GM19463 (cell line): Measurements from ENCODE around the gene YIPF2.
A peak's percentile ranks its signal among the peaks of the same experiment; 100 is the strongest.
"Not testable (repeated sequence)": the region's sequence is repeated elsewhere in the genome, so short reads cannot be mapped to it uniquely, and the experiment has no call there.

Experiments used
- ATAC-seq: cut with Tn5 transposase; IDR thresholded peaks from one replicate; pipeline ENCODE4 v1.9.1; 2021; ENCODE audit warnings: mild to moderate bottlenecking, moderate library complexity; ENCODE audit not compliant: unreplicated experiment

Gene YIPF2

DNA sequence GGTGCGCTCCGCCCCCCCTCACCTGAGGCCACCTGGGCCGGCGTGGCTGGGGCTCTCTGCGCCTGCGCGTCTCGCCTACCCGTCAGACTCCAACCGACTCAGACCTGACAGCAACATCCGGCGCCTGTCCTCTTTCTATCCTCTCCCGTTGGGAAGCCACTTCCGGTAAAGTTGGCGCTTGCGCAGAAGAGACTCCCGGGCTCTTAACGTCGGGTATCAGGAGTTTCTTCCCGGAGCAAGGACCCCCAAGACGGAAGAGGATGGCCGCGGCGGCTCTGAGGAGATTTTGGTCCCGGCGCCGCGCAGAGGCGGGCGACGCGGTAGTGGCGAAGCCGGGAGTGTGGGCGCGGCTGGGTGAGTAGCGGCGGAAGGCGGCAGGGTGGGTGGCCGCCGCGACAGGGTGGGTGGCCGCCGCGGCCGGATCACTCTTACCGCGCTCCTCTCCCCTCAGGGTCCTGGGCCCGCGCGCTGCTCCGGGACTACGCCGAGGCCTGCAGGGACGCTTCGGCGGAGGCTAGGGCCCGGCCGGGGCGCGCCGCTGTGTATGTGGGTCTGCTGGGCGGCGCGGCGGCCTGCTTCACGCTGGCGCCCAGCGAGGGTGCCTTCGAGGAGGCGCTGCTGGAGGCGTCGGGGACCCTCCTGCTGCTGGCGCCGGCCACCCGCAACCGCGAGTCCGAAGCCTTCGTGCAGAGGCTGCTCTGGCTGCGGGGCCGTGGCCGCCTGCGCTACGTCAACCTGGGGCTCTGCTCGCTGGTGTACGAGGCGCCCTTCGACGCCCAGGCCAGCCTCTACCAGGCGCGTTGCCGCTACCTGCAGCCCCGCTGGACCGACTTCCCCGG, at the start of gene YIPF2, which contains the start of gene TIMM29:
YIPF2 (minus strand) TSS at position 77 of the 839 bp plus-strand sequence. CDS start 229 bp downstream, outside the sequence.
TIMM29 (plus strand) TSS at position 249 of the 839 bp plus-strand sequence; CDS start at position 261, 12 bp downstream.
- peak; percentile 84 for ATAC-seq

GRCh38 chr19:10977742-10978092, 49.3 kb upstream of the YIPF2 start:
- no peak for ATAC-seq

DNA sequence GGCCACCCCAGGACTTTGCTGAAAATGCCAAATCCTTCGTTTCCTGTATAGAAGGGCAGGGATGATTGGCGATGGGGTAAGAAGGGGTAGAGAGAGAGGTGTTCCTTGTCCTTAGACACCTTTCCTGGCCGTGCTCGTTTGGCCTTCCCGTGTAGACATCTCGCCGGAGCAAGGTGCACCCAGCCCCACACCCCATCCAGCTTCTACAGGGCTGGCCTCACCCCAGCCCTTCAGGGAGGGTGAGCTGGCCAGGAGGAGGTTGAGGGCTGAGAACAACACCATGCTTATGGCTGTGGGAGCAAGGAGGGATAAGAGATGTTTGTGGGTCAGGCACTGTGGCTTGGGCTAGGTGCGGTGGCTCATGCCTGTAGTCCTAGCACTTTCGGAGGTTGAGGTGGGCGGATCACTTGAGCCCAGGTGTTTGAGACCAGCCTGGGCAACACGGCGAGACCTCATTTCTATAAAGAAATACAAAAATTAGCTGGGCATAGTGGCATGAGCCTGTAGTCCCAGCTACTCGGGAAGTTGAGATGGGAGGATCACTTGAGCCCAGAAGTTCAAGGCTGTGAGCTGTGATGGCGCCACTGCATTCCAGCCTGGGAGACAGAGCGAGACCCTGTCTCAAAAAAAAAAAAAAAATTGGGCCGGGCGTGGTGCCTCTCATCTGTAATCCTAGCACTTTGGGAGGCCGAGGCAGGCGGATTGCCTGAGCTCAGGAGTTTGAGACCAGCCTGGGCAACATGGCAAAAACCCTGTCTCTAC, 47.9 kb upstream of the YIPF2 start:
- no peak for ATAC-seq

GRCh38 chr19:10975374-10976130, 47.1 kb upstream of the YIPF2 start:
- ATAC-seq: no peak

GRCh38 chr19:10971107-10971726, 42.8 kb upstream of the YIPF2 start:
- ATAC-seq: no peak

- ATAC-seq: no peak
Observed at GRCh38 chr19:10968527-10969135, 40.2 kb upstream of the YIPF2 start.

DNA sequence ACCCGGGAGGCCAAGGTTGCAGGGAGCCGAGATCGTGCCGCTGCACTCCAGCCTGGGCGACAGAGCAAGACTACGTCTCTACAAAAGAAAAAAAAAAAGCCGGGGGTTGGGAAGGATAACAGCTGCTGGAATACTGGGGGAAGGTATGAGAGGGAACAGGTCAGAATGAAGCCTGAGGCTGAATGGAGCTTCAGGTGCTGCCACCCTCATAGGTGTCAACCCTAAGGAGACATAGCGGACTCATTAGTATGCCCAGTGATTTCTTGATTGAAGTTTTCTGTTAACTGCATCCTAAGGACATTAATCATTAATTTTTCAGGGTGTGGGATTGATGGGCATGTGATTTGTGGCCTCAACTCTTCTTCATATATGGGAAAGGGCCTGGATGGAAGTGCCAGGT, 38.4 kb upstream of the YIPF2 start:
- ATAC-seq: no peak

- no peak for ATAC-seq
Observed at GRCh38 chr19:10965398-10965797, 37.0 kb upstream of the YIPF2 start.

DNA sequence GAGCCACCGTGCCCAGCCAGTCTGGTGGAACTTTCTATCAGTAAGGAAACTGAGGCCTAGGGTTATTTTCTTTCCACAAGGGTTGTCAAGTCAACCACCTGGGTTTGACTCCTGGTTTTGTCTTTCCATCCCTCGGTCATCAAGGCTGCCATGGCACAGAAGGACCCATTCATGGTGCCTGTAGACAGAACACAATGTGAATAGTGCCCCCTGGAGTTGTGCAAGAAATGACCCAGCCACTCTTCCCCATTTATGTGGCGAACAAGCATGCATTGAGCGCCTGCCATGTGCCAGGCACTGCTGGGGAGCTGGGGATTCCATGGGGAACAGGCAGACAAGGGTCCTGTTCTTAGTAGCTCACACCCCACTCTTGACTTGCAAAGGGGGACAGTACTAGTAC, 36.5 kb upstream of the YIPF2 start:
- no peak for ATAC-seq

GRCh38 chr19:10963865-10964264, 35.4 kb upstream of the YIPF2 start:
- ATAC-seq: no peak

DNA sequence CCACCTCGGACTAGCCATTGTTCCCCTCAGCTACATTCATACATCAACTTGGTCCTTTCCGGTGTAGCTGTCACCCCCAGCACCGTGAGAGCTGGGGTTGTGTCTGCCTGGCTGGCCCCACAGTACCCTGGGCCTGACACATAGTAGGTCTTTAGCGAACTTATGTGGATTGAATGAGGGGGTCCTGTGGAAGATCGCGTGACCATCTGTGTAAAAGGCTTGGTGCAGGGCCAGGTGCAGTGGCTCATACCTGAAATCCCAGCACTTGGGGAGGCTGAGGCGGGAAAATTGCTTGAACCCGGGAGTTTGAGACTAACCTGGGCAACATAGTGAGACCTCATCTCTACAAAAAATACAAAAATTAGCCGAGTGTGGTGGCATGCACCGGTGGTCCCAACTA, 34.4 kb upstream of the YIPF2 start:
- no peak for ATAC-seq

- ATAC-seq: peak; percentile 34
Observed at GRCh38 chr19:10961073-10961860, 32.8 kb upstream of the YIPF2 start.

- ATAC-seq: peak; percentile 71
Observed at GRCh38 chr19:10960314-10961072, 32.1 kb upstream of the YIPF2 start, which contains the start of gene SMARCA4. TSS of gene SMARCA4 (plus strand) at chr19:10961030. CDS start at chr19:10984152, 23,122 bp downstream.

DNA sequence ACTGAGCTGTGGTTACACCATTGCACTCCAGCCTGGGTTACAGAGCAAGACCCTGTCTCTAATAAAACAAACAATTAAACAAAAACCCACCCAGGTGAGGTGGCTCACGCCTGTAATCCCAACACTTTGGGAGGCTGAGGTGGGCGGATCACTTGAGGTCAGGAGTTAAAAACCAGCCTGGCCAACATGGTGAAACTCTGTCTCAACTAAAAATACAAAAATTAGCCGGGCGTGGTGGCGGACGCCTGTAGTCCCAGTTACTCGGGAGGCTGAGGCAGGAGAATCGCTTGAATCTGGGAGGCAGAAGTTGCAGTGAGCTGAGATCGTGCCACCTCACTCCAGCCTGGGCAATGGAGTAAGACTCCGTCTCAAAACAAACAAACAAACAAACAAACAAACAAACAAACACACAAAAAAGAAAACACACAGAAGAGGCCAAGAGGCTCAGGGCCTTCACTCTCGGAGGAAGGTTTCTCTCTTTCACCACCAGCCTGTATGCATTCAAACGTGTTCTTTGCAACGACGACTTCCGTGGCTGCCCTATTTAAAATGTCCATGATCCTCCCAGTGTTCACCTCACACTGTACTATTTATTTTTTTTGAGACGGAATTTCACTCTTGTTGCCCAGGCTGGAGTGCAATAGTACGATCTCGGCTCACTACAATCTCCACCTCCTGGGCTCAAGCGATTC, 31.0 kb upstream of the YIPF2 start:
- not testable (repeated sequence) for ATAC-seq

DNA sequence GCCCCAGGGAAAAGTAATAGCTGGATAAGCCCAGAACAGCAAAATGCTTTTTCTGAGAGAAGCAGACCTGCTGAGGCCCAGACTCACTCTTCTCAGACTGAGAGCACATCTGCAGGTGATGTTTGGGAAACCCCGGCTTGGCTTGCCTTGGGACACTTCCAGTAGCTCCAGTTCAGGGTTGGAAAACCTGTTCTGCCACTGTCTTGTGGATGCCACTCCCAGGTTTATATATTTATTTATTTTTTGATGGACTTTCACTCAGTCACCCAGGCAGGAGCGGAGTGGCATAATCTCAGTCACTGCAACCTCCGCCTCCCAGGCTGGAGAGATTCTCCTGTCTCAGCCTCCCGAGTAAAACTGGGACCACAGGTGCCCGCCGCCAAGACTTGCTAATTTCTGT, 24.4 kb upstream of the YIPF2 start:
- no peak for ATAC-seq

DNA sequence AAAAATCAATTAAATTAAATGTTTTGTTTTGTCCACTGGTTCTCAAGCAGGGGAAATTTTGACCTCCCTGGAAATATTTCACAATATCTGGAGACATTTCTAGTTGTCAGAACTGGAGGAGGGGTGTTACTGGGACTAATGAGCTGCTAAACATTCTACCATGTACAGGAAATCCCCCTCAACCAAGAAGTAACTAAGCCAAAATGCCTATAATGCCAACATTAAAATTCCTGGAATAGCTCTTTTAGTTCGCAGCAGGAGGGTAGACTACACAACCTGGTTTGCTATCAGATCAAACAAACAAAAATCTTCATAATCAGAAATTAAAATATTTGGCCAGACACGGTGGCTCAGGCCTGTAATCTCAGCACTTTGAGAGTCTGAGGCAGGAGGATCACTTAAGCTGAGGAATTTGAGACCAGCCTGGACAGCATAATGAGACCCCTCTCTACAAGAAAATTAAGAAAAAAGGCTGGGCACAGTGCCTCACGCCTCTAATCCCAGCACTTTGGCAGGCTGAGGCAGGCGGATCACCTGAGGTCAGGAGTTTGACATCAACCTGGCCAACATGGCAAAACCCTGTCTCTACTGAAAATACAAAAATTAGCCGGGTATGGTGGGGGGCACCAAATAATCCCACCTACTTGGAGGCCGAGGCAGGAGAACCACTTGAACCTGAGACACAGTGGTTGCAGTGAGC, 18.7 kb upstream of the YIPF2 start:
- no peak for ATAC-seq

- no peak for ATAC-seq
Observed at GRCh38 chr19:10945264-10945663, 16.8 kb upstream of the YIPF2 start.

DNA sequence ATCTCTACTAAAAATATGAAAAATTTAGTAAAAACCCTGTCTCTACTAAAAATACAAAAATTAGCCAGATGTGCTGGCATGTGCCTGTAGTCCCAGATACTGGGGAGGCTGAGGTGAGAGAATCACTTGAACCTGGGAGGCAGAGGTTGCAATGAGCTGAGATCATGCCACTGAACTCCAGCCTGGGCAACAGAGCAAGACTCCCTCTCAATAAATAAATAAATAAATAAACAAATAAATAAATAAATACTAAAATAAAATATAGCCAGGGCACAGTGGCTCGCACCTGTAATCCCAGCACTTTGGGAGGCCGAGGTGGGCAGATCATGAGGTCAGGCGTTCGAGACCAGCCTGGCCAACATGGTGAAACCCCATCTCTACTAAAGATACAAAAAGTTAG, 15.0 kb upstream of the YIPF2 start:
- not testable (repeated sequence) for ATAC-seq
